H1 (cell line): Measurements from ENCODE around the gene NOL4L. TPM values are rescaled to one million over a fixed set of nuclear protein-coding genes. Genes with fewer than 3 reads are reported as not detected.

Experiments
- CBX8 ChIP-seq: fragments of 300-800, 300-1000 bp; sonication (generic); IDR thresholded peaks from 2 replicates; pipeline ENCODE4 v1.7.1; 2016; ENCODE audit warnings: low read depth, low read length, borderline replicate concordance
- CREB1 ChIP-seq: IDR thresholded peaks from 2 replicates; pipeline ENCODE4 v1.6.1; 2012; ENCODE audit warnings: inconsistent platforms
- EGR1 ChIP-seq: IDR thresholded peaks from 2 replicates; pipeline ENCODE4 v1.6.1; 2011; ENCODE audit warnings: low read depth, low read length, borderline replicate concordance
- FOSL1 ChIP-seq: IDR thresholded peaks from 2 replicates; pipeline ENCODE4 v1.6.1; 2011; ENCODE audit warnings: mild to moderate bottlenecking, low read depth, low read length, moderate library complexity; ENCODE audit not compliant: insufficient read depth
- SIN3A ChIP-seq, 2 experiments: IDR thresholded peaks in 1 of 2; conservative IDR thresholded peaks in 1 of 2; 2 replicates each; pipeline ENCODE4 v1.6.1; 2011 to 2012; ENCODE audit warnings: low read length in 2 of 2, improper control_type of control experiment in 1 of 2, low read depth in 1 of 2, mild to moderate bottlenecking in 1 of 2
- TBP ChIP-seq: IDR thresholded peaks from 2 replicates; pipeline ENCODE4 v1.6.1; 2011; ENCODE audit warnings: low read depth, low read length, improper control_type of control experiment
- polyA plus RNA-seq, 7 experiments: library from polyadenylated mRNA; depleted of rRNA in 3 of 7; stranded (reverse) in 5 of 7; unstranded in 2 of 7; fragments of >200 nt in 5 of 7; fragments of 200-250 nt in 2 of 7; gene quantifications; 1 replicate in 5 of 7; 2 replicates in 1 of 7; 4 replicates in 1 of 7; pipeline versions ENCODE4 v1.2.1 to v1.2.3, GENCODE V29; 2011 to 2013; ENCODE audit warnings: missing spikeins in 2 of 7, mixed read lengths in 2 of 7
- total RNA-seq: library from RNA; stranded (reverse); fragmentation: NEBNext Ultra II Directional; extraction: Animal tissue kit (Norgen Biotek cat#: 25700); gene quantifications from 2 replicates; pipeline ENCODE4 v1.2.1, GENCODE V29; 2021
- TF ChIP-seq, protein P1 (sequence below): fragments of 300-600 bp; sonication (generic); IDR thresholded peaks from 2 replicates; pipeline ENCODE4 v1.7.1; 2012; ENCODE audit warnings: low read length, moderate library complexity, mild to moderate bottlenecking, inconsistent platforms; ENCODE audit not compliant: insufficient replicate concordance

Gene NOL4L
- total and polyA plus RNA-seq, 2 of the 8 experiments (the other 6 are each of a cell fraction or from before 2014, with no cell fraction given): 15.3 to 23.7 TPM

DNA sequence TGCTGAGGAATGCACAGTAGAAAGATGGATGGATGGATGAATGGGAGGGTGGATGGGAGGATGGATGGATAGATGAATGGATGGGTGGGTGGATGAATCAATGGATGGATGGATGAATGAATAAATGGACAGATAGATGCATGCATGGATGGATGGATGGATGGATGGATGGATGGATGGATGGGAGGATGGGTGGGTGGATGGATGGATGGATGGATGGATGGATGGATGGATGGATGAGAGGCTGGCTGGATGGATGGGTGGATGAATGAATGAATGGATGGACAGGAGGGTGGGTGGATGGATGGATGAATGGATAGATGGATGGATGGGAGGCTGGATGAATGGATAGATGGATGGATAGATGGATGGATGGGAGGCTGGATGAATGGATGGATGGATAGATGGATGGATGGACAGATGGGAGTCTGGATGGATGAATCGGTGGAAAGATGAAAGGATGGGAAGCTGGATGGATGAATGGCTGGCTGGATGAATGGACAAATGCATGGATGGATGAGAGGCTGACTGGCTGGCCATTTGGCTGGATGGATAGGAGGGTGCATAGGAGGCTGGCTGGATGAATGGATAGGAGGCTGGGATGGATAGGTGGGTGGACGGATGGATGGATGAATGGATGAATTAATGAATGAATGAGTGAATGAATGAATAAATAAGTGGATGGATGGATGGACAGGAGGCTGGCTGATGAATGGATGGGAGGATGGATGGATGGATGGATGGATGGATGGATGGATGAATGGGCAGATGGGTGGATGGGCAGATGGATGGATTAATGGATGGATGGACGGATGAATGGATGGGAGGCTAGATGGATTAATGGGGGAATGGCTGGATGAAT, 28.3 kb upstream of the NOL4L start (continued):
- TF ChIP-seq SIN3A (conservative IDR thresholded peaks at IDR 0.05 in 1 of 2, IDR thresholded peaks at IDR 0.05 in 1 of 2; ENCODE audit: low read depth in 1 of 2, low read length in 2 of 2): no peak
- TF ChIP-seq CREB1: no peak
- TF ChIP-seq, protein P1, sequence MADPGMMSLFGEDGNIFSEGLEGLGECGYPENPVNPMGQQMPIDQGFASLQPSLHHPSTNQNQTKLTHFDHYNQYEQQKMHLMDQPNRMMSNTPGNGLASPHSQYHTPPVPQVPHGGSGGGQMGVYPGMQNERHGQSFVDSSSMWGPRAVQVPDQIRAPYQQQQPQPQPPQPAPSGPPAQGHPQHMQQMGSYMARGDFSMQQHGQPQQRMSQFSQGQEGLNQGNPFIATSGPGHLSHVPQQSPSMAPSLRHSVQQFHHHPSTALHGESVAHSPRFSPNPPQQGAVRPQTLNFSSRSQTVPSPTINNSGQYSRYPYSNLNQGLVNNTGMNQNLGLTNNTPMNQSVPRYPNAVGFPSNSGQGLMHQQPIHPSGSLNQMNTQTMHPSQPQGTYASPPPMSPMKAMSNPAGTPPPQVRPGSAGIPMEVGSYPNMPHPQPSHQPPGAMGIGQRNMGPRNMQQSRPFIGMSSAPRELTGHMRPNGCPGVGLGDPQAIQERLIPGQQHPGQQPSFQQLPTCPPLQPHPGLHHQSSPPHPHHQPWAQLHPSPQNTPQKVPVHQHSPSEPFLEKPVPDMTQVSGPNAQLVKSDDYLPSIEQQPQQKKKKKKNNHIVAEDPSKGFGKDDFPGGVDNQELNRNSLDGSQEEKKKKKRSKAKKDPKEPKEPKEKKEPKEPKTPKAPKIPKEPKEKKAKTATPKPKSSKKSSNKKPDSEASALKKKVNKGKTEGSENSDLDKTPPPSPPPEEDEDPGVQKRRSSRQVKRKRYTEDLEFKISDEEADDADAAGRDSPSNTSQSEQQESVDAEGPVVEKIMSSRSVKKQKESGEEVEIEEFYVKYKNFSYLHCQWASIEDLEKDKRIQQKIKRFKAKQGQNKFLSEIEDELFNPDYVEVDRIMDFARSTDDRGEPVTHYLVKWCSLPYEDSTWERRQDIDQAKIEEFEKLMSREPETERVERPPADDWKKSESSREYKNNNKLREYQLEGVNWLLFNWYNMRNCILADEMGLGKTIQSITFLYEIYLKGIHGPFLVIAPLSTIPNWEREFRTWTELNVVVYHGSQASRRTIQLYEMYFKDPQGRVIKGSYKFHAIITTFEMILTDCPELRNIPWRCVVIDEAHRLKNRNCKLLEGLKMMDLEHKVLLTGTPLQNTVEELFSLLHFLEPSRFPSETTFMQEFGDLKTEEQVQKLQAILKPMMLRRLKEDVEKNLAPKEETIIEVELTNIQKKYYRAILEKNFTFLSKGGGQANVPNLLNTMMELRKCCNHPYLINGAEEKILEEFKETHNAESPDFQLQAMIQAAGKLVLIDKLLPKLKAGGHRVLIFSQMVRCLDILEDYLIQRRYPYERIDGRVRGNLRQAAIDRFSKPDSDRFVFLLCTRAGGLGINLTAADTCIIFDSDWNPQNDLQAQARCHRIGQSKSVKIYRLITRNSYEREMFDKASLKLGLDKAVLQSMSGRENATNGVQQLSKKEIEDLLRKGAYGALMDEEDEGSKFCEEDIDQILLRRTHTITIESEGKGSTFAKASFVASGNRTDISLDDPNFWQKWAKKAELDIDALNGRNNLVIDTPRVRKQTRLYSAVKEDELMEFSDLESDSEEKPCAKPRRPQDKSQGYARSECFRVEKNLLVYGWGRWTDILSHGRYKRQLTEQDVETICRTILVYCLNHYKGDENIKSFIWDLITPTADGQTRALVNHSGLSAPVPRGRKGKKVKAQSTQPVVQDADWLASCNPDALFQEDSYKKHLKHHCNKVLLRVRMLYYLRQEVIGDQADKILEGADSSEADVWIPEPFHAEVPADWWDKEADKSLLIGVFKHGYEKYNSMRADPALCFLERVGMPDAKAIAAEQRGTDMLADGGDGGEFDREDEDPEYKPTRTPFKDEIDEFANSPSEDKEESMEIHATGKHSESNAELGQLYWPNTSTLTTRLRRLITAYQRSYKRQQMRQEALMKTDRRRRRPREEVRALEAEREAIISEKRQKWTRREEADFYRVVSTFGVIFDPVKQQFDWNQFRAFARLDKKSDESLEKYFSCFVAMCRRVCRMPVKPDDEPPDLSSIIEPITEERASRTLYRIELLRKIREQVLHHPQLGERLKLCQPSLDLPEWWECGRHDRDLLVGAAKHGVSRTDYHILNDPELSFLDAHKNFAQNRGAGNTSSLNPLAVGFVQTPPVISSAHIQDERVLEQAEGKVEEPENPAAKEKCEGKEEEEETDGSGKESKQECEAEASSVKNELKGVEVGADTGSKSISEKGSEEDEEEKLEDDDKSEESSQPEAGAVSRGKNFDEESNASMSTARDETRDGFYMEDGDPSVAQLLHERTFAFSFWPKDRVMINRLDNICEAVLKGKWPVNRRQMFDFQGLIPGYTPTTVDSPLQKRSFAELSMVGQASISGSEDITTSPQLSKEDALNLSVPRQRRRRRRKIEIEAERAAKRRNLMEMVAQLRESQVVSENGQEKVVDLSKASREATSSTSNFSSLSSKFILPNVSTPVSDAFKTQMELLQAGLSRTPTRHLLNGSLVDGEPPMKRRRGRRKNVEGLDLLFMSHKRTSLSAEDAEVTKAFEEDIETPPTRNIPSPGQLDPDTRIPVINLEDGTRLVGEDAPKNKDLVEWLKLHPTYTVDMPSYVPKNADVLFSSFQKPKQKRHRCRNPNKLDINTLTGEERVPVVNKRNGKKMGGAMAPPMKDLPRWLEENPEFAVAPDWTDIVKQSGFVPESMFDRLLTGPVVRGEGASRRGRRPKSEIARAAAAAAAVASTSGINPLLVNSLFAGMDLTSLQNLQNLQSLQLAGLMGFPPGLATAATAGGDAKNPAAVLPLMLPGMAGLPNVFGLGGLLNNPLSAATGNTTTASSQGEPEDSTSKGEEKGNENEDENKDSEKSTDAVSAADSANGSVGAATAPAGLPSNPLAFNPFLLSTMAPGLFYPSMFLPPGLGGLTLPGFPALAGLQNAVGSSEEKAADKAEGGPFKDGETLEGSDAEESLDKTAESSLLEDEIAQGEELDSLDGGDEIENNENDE: no peak
- TF ChIP-seq EGR1: no peak
- no peak for TF ChIP-seq TBP
- TF ChIP-seq FOSL1: no peak
- no peak for TF ChIP-seq CBX8
